HEK293 (cell line): Measurements from ENCODE around the gene GALNT10.

ENCODE experiments used
- MZF1 ChIP-seq: fragments of 450-650 bp; formaldehyde crosslinking; IDR thresholded peaks from 2 replicates; pipeline ENCODE4 v1.5.1; 2017; ENCODE audit warnings: missing biosample characterization, missing genetic modification characterization, borderline replicate concordance
- OSR2 ChIP-seq: fragments of 450-650 bp; formaldehyde crosslinking; IDR thresholded peaks from 2 replicates; pipeline ENCODE4 v1.5.1; 2016; ENCODE audit warnings: missing biosample characterization, missing genetic modification characterization
- REST ChIP-seq: fragments of 450-650 bp; formaldehyde crosslinking; IDR thresholded peaks from 2 replicates; pipeline ENCODE4 v1.5.1; 2016; ENCODE audit warnings: missing biosample characterization, missing genetic modification characterization
- TRIM28 ChIP-seq: IDR thresholded peaks from 2 replicates; pipeline ENCODE4 v1.6.1; 2011; ENCODE audit warnings: low read length, control low read depth, borderline replicate concordance
- ZBTB11 ChIP-seq: fragments of 450-650 bp; formaldehyde crosslinking; conservative IDR thresholded peaks from 2 replicates; pipeline ENCODE4 v1.5.1; 2016; ENCODE audit warnings: low read depth, missing biosample characterization, missing genetic modification characterization
- ZNF138 ChIP-seq: fragments of 450-650 bp; formaldehyde crosslinking; IDR thresholded peaks from 2 replicates; pipeline ENCODE4 v1.5.1; 2016; ENCODE audit warnings: missing biosample characterization, missing genetic modification characterization, borderline replicate concordance
- ZNF16 ChIP-seq: fragments of 450-650 bp; formaldehyde crosslinking; IDR thresholded peaks from 2 replicates; pipeline ENCODE4 v1.5.1; 2016; ENCODE audit warnings: low read depth, missing biosample characterization, missing genetic modification characterization
- ZNF350 ChIP-seq: fragments of 450-650 bp; formaldehyde crosslinking; IDR thresholded peaks from 2 replicates; pipeline ENCODE4 v1.5.0; 2017; ENCODE audit warnings: missing biosample characterization, mild to moderate bottlenecking, missing genetic modification characterization
- ZNF501 ChIP-seq: fragments of 450-650 bp; formaldehyde crosslinking; IDR thresholded peaks from 2 replicates; pipeline ENCODE4 v1.5.1; 2016; ENCODE audit warnings: missing biosample characterization, missing genetic modification characterization
- TF ChIP-seq, protein P1 (sequence below): fragments of 450-650 bp; formaldehyde crosslinking; IDR thresholded peaks from 2 replicates; pipeline ENCODE4 v1.5.1; 2016; ENCODE audit warnings: missing biosample characterization, missing genetic modification characterization
- TF ChIP-seq, protein P2 (sequence below): fragments of 450-650 bp; formaldehyde crosslinking; IDR thresholded peaks from 2 replicates; pipeline ENCODE4 v1.5.1; 2016; ENCODE audit warnings: missing biosample characterization, missing genetic modification characterization
- TF ChIP-seq, protein P3 (sequence below): fragments of 450-650 bp; IDR thresholded peaks from 2 replicates; pipeline ENCODE4 v1.5.1; 2018; ENCODE audit warnings: missing biosample characterization, missing genetic modification characterization
- TF ChIP-seq, protein P4 (sequence below): fragments of 450-650 bp; formaldehyde crosslinking; IDR thresholded peaks from 2 replicates; pipeline ENCODE4 v1.5.1; 2016; ENCODE audit warnings: missing biosample characterization, missing genetic modification characterization, low read depth

DNA sequence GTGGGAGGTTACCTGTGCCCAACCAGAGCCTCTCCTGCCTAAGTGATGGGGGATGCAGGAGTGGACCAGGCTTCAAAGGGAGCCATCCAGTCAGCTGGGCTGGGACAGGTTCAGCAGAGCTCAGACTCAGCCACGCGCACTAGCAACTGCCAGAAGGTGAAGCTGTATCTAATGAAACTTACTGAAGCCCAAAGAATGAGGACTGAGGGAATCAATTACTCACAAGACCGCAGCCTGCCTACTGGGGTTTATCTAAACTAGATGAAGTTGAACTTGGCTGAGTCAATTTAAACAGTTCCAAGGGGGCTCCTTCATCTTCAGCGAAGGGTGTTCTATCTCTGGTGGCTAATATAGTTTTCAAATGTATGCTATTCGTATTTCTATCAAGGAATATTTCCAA, 276.1 kb downstream of the GALNT10 start:
- TF ChIP-seq, protein P1, sequence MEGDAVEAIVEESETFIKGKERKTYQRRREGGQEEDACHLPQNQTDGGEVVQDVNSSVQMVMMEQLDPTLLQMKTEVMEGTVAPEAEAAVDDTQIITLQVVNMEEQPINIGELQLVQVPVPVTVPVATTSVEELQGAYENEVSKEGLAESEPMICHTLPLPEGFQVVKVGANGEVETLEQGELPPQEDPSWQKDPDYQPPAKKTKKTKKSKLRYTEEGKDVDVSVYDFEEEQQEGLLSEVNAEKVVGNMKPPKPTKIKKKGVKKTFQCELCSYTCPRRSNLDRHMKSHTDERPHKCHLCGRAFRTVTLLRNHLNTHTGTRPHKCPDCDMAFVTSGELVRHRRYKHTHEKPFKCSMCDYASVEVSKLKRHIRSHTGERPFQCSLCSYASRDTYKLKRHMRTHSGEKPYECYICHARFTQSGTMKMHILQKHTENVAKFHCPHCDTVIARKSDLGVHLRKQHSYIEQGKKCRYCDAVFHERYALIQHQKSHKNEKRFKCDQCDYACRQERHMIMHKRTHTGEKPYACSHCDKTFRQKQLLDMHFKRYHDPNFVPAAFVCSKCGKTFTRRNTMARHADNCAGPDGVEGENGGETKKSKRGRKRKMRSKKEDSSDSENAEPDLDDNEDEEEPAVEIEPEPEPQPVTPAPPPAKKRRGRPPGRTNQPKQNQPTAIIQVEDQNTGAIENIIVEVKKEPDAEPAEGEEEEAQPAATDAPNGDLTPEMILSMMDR (tag by site-specific recombination): no peak
- TF ChIP-seq REST (tag by site-specific recombination) (no peak), ZNF350 (tag by site-specific recombination) (no peak), MZF1 (tag by site-specific recombination) (no peak), ZBTB11 (no peak), ZNF16 (tag by site-specific recombination) (no peak), OSR2 (tag by site-specific recombination) (no peak), ZNF138 (tag by site-specific recombination) (no peak), TRIM28 (no peak), ZNF501 (tag by site-specific recombination) (no peak)
- TF ChIP-seq, protein P2, sequence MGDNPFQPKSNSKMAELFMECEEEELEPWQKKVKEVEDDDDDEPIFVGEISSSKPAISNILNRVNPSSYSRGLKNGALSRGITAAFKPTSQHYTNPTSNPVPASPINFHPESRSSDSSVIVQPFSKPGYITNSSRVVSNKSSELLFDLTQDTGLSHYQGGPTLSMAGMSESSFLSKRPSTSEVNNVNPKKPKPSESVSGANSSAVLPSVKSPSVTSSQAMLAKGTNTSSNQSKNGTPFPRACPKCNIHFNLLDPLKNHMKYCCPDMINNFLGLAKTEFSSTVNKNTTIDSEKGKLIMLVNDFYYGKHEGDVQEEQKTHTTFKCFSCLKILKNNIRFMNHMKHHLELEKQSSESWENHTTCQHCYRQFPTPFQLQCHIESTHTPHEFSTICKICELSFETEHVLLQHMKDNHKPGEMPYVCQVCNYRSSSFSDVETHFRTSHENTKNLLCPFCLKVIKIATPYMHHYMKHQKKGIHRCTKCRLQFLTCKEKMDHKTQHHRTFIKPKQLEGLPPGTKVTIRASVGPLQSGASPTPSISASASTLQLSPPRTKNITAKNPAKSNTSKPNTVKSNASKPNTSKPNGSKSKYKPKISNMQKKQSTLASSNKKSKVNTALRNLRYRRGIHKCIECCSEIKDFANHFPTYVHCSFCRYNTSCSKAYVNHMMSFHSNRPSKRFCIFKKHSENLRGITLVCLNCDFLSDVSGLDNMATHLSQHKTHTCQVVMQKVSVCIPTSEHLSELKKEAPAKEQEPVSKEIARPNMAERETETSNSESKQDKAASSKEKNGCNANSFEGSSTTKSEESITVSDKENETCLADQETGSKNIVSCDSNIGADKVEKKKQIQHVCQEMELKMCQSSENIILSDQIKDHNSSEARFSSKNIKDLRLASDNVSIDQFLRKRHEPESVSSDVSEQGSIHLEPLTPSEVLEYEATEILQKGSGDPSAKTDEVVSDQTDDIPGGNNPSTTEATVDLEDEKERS: no peak
- TF ChIP-seq, protein P3, sequence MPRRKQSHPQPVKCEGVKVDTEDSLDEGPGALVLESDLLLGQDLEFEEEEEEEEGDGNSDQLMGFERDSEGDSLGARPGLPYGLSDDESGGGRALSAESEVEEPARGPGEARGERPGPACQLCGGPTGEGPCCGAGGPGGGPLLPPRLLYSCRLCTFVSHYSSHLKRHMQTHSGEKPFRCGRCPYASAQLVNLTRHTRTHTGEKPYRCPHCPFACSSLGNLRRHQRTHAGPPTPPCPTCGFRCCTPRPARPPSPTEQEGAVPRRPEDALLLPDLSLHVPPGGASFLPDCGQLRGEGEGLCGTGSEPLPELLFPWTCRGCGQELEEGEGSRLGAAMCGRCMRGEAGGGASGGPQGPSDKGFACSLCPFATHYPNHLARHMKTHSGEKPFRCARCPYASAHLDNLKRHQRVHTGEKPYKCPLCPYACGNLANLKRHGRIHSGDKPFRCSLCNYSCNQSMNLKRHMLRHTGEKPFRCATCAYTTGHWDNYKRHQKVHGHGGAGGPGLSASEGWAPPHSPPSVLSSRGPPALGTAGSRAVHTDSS: no peak
- TF ChIP-seq, protein P4, sequence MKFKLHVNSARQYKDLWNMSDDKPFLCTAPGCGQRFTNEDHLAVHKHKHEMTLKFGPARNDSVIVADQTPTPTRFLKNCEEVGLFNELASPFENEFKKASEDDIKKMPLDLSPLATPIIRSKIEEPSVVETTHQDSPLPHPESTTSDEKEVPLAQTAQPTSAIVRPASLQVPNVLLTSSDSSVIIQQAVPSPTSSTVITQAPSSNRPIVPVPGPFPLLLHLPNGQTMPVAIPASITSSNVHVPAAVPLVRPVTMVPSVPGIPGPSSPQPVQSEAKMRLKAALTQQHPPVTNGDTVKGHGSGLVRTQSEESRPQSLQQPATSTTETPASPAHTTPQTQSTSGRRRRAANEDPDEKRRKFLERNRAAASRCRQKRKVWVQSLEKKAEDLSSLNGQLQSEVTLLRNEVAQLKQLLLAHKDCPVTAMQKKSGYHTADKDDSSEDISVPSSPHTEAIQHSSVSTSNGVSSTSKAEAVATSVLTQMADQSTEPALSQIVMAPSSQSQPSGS (tag by site-specific recombination): no peak
